Mucosa of stomach (tissue), 1 donor: ENCODE results near the gene MTERF2.

Source experiments
- H3K27me3 ChIP-seq: one replicate; pipeline ENCODE4 v1.7.0; 2013; ENCODE audit warnings: mild to moderate bottlenecking, low read length; ENCODE audit not compliant: control insufficient read depth, insufficient read depth
- H3K36me3 ChIP-seq: one replicate; pipeline ENCODE4 v1.7.0; 2013; ENCODE audit warnings: low read length; ENCODE audit not compliant: control insufficient read depth, insufficient read depth
- H3K4me1 ChIP-seq: one replicate; pipeline ENCODE4 v1.7.0; 2013; ENCODE audit warnings: mild to moderate bottlenecking, low read length; ENCODE audit not compliant: control insufficient read depth, insufficient read depth
- H3K4me3 ChIP-seq: one replicate; pipeline ENCODE4 v1.7.0; 2013; ENCODE audit warnings: low read length
- H3K9ac ChIP-seq: one replicate; pipeline ENCODE4 v1.7.0; 2013; ENCODE audit warnings: mild to moderate bottlenecking, low read length, moderate library complexity
- H3K9me3 ChIP-seq: one replicate; pipeline ENCODE4 v1.7.0; 2013; ENCODE audit warnings: mild to moderate bottlenecking, low read length, moderate library complexity; ENCODE audit not compliant: control insufficient read depth
- donor health status: Pancreatic carcinoma.

Gene MTERF2

DNA sequence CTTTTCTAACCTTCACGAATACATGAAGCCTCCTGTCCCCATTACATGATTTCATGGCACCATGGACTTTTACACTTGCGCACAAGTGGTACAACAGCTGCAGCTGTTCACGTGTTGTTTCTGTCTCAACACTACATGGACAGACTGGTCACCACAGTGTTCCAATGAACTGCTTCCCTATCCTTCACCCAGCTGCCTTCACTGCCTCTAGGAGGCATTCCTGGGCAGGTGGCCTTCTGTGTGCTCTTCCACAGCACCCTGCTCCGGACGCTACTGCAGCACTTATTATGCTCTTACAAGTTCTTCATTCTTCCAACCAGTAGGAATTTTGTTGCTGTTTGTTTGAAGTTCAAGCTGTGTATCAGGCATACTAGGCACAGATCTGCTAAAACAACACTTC, 1.5 kb downstream of the MTERF2 start:
- H3K36me3 ChIP-seq = no peaks in the 10 kb centered on the region
- H3K4me1 ChIP-seq = peaks cover 36% of the 10 kb centered on the region
- H3K9ac ChIP-seq = no peak overlapping the region
- no peak overlapping the region for H3K4me3 ChIP-seq
- H3K27me3 ChIP-seq = no peaks in the 10 kb centered on the region
- no peaks in the 10 kb centered on the region for H3K9me3 ChIP-seq

DNA sequence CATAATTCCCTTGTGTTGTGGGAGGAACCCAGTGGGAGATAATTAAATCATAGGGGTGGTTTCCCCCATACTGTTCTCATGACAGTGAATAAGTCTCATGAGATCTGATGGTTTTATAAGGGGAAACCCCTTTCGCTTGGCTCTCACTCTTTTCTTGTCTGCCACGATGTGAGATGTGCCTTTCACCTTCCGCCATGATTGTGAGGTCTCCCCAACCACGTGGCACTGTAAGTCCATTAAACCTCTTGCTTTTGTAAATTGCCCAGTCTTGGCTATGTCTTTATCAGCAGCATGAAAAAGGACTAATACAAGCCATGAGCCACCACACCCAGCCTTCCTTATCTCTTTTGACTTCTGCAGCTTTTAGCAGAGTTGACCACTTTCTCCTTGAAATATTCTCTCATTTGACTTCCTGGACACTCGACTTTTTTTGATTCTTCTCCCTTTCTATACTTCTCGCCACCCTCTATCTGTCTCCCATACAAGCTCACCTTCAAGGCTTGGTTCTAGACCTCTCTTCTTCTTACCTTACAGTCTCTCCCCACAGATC, 2.3 kb downstream of the MTERF2 start:
- peaks cover 37% of the 10 kb centered on the region for H3K4me1 ChIP-seq
- no peak overlapping the region for H3K4me3 ChIP-seq
- no peak overlapping the region for H3K9ac ChIP-seq
- H3K36me3 ChIP-seq = no peaks in the 10 kb centered on the region
- H3K27me3 ChIP-seq = no peaks in the 10 kb centered on the region
- no peaks in the 10 kb centered on the region for H3K9me3 ChIP-seq

DNA sequence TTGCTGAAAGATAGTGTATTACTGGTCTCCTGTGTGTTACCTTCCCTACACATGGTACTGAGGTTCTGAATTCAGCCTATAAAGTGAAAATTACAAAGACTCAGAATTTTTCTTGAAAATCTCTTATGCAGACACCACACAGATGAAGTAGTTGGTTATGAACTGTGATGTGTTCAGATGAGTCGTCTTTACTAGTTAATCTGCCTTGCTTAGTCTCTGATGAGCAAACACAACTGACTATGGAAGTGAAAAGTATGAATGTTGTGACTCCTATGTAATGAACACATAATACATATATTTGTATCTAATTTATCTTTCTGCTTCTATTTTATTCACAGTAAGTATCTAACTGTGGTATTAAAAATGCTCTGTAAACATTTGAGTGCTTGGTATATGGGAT, 4.7 kb downstream of the MTERF2 start:
- Histone ChIP-seq H3K4me1 (peaks cover 44% of the 10 kb centered on the region), H3K27me3 (no peaks in the 10 kb centered on the region), H3K4me3 (no peak overlapping the region), H3K9me3 (no peaks in the 10 kb centered on the region), H3K36me3 (no peaks in the 10 kb centered on the region), H3K9ac (no peak overlapping the region)

DNA sequence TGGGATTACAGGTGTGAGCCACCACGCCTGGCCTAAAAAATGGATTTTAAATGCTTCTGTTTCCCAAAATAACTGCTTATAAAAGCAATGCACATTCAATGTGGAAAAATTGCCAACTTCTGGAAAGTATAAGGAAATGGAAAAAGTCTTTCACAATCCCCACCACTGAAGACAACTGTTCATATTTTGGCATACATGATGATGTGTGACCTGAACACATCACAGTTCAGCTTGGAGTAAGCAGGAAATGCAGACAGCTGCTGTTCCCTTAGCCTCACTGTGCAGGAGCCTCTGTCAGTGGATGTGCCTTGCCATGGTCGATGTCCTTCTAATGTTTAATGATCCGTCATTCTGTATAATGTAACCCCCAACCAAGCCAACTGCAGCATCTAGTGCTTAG, 5.2 kb downstream of the MTERF2 start:
- Histone ChIP-seq H3K4me3 (no peak overlapping the region), H3K9ac (no peak overlapping the region), H3K27me3 (no peaks in the 10 kb centered on the region)

DNA sequence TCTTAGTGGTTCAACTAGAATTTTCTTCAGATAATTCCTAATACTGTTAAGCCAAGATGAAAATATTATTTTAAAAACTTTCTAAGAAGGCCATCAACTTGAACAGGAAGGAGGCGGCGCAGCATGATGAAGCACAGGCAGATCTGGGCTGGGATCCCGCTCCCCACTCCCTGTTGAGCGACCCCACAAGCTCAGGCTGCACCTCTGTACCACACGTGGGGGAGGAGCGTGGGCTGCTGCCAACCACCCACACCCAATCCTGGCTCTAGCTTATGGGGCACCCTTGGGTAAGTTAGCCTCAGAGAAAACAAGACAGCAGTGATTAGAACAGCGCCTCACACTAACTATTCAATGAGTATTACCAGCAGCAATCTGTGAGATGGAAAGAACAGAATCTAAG, 6.0 kb downstream of the MTERF2 start:
- no peaks in the 10 kb centered on the region for H3K27me3 ChIP-seq
- H3K36me3 ChIP-seq = no peaks in the 10 kb centered on the region
- H3K4me3 ChIP-seq = no peak overlapping the region
- H3K4me1 ChIP-seq = peaks cover 52% of the 10 kb centered on the region
- H3K9me3 ChIP-seq = no peaks in the 10 kb centered on the region
- H3K9ac ChIP-seq = no peak overlapping the region

More for the DNA sequence above, 5.2 kb downstream of the MTERF2 start:
- Histone ChIP-seq H3K9me3 (no peaks in the 10 kb centered on the region), H3K36me3 (no peaks in the 10 kb centered on the region), H3K4me1 (peaks cover 47% of the 10 kb centered on the region)

DNA sequence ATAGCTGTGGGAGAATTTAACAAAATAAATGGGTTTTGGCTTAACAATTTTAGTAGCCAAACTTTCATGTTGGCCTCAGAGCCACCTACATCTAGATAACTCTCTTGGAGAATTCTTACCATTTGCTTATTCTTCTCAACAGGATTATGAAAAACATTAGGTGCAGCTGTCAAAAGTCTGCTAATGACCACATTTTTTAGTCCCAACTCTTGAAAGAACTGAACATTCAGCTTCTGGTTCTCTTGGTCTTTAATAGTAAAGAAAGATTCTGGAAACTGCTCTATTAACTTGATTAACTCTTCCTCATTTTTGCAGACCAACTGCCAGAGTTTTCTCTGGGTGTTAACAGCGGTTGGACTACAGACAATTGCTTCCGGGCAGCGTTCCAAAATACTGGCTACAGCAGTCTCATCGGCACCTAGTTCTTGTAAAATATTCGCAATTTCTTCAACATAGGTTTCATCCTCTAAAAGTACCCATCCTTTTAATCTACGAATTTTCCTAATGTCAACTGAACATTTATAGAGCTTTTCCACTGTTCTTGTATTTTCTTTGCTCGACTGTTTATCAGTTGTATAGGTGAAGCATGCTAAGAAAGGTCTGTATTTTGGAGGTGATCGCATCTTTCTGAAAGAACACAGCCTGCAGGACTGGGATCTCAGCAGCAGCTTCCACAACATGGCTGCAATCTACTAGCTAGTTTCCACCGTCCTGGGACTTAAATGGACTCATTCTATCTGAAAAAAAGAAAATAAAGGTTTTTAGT, 8.7 kb downstream of the MTERF2 start:
- H3K4me3 ChIP-seq = no peak overlapping the region
- H3K9me3 ChIP-seq = no peaks in the 10 kb centered on the region
- peaks cover 63% of the 10 kb centered on the region for H3K4me1 ChIP-seq
- H3K36me3 ChIP-seq = no peaks in the 10 kb centered on the region
- H3K27me3 ChIP-seq = no peaks in the 10 kb centered on the region
- no peak overlapping the region for H3K9ac ChIP-seq

DNA sequence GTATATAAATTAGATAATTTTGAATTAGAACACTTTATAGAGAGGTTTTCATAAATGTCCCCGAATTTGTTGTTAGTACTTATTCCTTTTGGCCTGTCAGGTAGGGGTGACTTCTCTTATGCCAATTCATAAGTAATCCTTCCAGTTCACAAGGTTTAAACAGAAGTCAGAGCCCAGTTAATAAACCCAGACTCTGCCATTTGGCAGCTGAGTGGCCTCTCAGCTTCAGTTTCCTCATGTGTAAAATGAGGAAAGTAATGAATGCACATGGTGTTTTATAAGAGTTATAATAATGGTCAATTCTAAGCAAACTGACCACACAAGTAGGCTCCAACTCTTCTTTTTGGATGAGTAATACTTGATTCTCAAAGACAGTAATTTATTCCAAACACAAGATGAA, 10.3 kb downstream of the MTERF2 start:
- no peaks in the 10 kb centered on the region for H3K36me3 ChIP-seq
- peak overlapping the region; percentile 51 for H3K9ac ChIP-seq
- no peaks in the 10 kb centered on the region for H3K9me3 ChIP-seq
- no peak overlapping the region for H3K4me3 ChIP-seq
- no peaks in the 10 kb centered on the region for H3K27me3 ChIP-seq
- peaks cover 62% of the 10 kb centered on the region for H3K4me1 ChIP-seq

DNA sequence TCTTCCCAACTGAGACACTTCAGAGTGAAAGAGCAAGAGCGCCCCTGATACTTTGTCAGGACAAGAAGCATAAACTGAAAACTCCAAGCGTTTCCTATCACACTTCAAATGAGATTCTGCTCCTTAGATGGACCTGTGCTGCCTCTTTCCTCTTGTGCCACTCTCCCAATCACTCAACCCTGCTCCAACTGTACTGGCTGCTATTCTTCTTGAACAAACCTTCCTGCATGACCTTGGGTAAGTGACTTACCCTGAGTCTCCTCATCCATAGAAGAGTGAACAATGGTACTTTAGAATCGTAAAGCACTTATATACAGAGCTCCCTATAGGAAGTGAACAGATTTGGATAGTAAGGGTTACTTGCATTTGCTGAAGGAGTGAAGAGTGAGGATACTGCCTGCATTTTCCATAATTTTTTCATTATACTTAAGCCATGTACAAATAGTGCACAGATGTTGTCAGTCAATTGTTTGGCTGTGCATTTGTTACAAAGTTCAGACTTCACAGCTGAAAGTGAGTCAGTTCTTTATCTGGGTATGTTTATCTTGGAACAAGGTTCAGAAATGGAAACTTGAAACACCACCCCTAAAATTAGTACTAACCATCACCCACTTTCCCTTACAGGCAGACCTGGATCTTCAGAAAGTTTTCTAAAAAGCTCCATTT, 10.8 kb downstream of the MTERF2 start:
- Histone ChIP-seq H3K9ac (no peak overlapping the region), H3K36me3 (no peaks in the 10 kb centered on the region), H3K4me1 (peaks cover 57% of the 10 kb centered on the region), H3K9me3 (no peaks in the 10 kb centered on the region), H3K27me3 (no peaks in the 10 kb centered on the region), H3K4me3 (no peak overlapping the region)

DNA sequence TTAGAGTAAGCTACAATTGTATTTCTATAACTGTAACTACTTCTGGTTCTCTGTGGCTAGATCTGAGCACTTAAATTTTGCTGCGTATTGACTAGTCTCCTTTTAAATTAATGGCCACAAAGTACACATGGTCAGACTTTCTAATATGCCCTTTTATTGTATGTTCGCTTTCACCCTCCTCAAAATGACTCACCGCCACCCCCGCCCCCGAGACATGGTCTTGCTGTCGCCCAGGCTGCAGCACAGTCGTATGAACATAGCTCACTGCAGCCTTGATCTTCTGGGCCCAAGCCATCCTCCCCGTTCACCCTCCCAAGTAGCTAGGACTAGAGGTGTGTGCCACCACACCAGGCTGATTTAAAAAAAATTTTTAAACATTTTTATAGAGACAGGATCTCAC, 11.8 kb downstream of the MTERF2 start:
- H3K27me3 ChIP-seq = no peaks in the 10 kb centered on the region
- no peak overlapping the region for H3K9ac ChIP-seq
- no peak overlapping the region for H3K4me3 ChIP-seq
- H3K9me3 ChIP-seq = no peaks in the 10 kb centered on the region
- H3K36me3 ChIP-seq = no peaks in the 10 kb centered on the region
- H3K4me1 ChIP-seq = peaks cover 50% of the 10 kb centered on the region

DNA sequence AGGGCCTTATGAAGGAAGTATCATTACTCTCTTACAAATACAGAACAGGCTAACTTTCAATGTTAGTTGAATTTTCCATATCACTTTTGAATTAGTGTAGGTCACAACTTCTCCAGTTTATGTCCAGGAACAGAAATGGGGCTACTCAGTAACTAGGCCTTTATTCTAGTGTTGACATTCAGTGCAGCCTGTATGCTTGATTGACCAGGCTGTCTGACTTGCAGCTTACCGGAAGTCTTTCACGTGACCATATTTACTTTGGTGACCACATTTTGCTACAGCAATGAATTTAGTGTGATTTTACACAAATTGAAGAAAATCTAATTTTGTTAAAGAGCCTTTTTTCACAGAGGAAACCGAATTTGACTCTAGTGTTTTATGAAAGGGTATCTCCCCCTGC, 12.4 kb downstream of the MTERF2 start:
- Histone ChIP-seq H3K4me1 (peaks cover 50% of the 10 kb centered on the region), H3K4me3 (no peak overlapping the region), H3K9ac (no peak overlapping the region), H3K36me3 (no peaks in the 10 kb centered on the region), H3K27me3 (no peaks in the 10 kb centered on the region), H3K9me3 (no peaks in the 10 kb centered on the region)

DNA sequence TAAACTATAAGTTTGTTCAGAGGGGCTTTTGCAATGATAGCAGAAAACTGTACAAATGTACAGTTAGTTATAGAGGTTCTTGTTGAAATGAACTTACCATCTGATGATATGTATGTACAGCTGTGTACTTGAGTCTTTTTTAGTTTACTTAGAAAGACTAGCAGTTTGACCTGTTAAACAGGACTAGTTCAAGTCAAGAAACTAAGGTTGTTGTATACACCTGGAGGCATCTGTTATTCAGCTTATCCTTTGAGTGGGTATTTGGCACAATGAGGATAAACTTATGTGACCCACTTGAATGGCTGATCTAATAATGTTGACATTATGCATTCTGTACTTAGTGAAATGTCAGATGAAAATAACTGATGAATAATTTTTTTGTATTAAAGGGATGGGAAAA, 13.4 kb downstream of the MTERF2 start:
- no peak overlapping the region for H3K9ac ChIP-seq
- no peaks in the 10 kb centered on the region for H3K27me3 ChIP-seq
- H3K4me1 ChIP-seq = peaks cover 42% of the 10 kb centered on the region
- no peaks in the 10 kb centered on the region for H3K9me3 ChIP-seq
- no peaks in the 10 kb centered on the region for H3K36me3 ChIP-seq
- no peak overlapping the region for H3K4me3 ChIP-seq

DNA sequence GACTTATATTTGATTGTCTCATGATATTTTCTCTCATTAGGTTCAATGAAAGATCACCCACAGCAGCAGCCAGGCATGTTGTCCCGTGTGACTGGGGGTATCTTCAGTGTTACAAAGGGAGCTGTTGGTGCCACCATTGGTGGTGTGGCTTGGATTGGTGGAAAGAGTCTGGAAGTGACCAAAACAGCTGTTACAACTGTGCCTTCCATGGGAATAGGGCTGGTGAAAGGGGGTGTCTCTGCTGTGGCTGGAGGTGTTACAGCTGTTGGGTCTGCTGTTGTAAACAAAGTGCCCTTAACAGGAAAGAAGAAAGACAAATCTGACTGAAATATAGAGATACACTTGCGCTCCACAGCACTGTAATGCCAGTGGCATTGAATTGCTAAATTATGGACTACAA, 15.9 kb downstream of the MTERF2 start:
- H3K9me3 ChIP-seq = no peaks in the 10 kb centered on the region
- H3K4me1 ChIP-seq = peaks cover 22% of the 10 kb centered on the region
- no peak overlapping the region for H3K4me3 ChIP-seq
- H3K27me3 ChIP-seq = no peaks in the 10 kb centered on the region
- no peak overlapping the region for H3K9ac ChIP-seq
- H3K36me3 ChIP-seq = no peaks in the 10 kb centered on the region
